ENCODE results near the gene S100A7.
"Not testable (repeated sequence)": the region's sequence is repeated elsewhere in the genome, so short reads cannot be mapped to it uniquely, and the experiment has no call there.

S100A7 gene

GRCh38 chr1:153430561-153430960 is 29.9 kb downstream of the S100A7 start:
- DNase-seq (ENCODE audit: low spot score), result no peak

GRCh38 chr1:153430166-153430553 is 30.3 kb downstream of the S100A7 start:
- DNase-seq (ENCODE audit: low spot score), result no peak

DNA sequence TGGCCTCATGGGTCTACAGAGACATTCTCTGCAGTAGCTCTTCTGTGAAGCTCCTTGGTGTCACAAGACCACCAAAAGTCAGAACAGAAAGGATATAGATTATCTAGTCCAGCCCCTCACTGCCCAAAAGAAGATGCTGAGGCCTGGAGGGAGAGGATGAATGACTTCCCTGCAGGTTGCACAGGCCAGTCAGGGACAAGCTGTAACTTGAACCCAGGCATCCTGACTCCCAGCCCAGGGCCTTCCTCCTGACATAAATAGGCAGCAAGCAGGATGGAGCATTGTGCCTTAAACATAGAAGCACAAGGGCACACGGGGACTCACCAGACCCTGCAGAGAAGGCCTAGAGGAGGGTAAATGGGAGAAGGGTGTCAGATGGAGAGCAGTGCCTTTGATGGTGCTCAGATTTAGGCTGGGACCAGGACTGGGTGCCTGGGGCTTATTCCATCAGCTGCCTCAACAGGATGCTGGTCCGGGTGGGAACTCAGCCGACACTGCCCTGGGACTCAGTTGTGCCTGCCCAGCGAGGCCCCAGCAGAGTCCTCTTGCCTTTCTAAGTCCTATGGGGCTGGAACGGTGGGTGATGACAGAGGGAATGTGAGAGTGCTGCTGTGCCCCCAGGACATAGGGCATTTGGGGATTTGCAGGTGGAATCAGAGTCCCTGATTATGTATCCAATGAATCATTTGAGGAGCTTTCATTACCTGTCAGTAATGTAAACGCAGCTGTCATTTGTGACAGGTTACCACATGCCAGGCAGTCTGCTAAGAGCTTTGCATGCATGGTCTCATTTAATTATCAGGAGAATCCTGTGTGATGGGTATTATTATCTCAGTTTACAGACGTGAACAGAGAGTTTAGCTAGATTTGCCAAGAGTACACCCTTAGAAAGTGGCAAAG is 30.9 kb downstream of the S100A7 start:
- DNase-seq (ENCODE audit: low spot score), result no peak

- peak; percentile 56 for DNase-seq (ENCODE audit: low spot score)
Measured at GRCh38 chr1:153428791-153429190, 31.7 kb downstream of the S100A7 start.

GRCh38 chr1:153428073-153428638 is 32.3 kb downstream of the S100A7 start:
- DNase-seq (ENCODE audit: low spot score), result no peak

- DNase-seq (ENCODE audit: low spot score), result no peak
Measured at GRCh38 chr1:153426809-153427208, 33.6 kb downstream of the S100A7 start.

DNA sequence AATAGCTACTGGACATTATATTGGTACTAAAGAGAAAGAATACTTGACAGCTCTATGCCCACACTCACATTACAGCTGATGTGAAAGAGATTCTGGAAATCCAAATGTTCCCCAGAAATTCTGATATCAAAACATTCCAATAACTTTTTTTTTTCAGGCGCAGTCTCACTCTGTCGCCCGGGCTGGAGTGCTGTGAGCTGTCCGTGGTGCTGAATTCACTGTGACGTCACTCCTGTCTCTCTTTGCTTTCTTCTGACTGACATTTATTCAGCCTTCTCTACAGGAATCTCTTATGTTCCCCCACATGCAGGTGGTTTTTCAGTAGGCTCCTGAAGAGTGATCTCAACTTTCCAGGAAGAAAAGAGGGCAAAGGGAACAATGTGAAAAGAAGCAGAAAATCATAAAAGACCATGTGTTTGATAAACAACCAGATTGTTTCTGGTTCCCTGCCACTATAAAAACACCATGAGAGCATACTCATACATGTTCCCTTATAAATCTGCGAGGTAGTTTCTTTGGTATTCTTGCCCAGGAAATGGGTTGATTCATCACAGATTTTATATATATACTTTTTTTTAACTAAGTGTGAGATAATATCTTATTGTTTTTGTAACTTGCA is 37.9 kb downstream of the S100A7 start:
- peak; percentile 81 for DNase-seq (ENCODE audit: low spot score)

DNA sequence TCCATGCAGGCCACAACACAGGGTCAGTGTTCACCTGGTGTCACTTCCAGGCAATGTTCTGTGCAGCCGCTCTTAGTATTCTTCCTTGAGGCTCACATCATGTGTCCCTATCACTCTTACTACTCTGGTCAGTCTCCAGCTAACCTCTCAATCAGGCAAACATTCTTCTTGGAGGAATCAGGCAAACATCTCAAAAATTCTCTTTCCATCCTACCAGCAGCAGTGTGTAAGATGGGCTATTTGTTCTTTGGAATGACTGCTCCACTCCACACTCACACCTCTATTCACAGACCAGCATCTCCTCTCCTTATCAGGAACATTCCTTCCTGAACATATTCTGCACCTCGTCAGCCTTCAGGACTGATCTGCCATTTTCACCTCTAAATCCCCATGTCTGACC is 40.1 kb downstream of the S100A7 start:
- no peak for DNase-seq (ENCODE audit: low spot score)

GRCh38 chr1:153419436-153419793 is 41.0 kb downstream of the S100A7 start:
- DNase-seq (ENCODE audit: low spot score), result not testable (repeated sequence)

- DNase-seq (ENCODE audit: low spot score), result not testable (repeated sequence)
Measured at GRCh38 chr1:153418758-153419435, 41.6 kb downstream of the S100A7 start.

DNA sequence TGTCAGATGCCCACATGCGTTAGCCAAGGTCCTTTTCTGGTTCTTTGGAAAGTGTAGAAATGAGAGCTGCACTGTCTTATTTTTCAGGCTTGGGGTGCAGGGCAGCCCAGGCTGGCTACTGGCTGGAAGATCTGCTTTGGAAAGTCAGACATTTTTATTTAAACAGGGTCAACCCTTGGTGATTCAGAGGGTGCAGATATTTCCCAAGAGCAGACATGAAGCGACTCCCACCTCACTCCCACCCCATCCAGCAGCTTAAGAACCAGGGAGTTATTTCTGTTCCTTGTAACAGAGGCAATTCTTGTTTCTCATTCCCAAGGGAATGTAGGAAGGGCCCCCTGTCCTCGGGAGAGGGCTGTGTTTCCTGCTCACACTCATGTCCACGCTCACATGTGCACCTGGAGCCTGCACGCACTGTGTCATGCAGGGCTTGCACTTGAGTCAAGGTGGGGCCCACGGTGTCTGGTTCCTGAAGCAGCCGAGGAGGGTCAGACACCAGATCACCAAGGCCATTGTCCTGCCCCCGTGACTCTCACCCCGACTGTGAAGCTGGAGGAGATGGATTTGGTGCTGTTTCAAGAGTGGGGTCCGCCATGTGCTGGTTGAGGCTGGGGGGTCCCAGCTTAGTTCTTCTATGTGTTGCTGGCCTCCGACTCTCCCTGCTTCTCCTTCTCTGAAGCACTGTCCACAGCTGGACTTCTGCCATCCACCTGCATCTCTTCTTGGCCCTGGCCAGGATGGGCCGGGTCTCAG is 43.1 kb downstream of the S100A7 start:
- no peak for DNase-seq (ENCODE audit: low spot score)

DNA sequence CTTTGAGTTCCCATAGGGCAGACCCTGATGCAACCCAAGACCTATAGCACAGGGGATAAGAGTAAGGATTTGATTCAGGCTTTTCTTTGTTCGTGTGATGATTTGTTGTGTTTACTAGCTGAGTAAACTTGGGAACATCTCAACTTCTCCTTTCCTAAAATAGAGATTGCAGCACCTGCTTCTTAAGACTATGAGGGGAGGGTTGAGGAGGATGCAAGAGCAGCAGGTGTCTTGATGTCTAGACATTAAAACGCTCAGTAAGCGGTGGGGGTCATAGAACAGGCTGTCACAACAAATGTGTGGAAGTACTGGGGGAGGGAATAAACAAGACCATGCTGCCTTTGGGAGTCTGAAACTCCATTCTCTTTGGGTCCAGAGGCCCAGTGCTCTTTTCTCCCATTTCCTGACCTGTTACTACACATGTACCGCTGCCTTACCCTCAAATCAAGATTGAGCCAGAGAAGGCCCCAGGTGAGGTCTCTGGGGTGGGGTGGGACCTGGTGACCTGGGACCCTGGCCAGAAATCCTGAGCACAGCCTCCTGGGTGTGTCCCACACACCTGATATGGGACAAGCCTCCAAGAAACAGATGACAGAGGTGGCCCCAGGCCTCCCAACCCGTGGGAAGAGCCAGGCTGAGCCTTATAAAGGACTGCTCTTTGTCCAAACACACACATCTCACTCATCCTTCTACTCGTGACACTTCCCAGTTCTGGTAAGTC is 44.4 kb downstream of the S100A7 start, which contains the start of gene S100A7A:
Gene S100A7A (plus strand): TSS at position 671 of the 721 bp plus-strand sequence. CDS start 1,563 bp downstream, outside the sequence.
- no peak for DNase-seq (ENCODE audit: low spot score)

DNA sequence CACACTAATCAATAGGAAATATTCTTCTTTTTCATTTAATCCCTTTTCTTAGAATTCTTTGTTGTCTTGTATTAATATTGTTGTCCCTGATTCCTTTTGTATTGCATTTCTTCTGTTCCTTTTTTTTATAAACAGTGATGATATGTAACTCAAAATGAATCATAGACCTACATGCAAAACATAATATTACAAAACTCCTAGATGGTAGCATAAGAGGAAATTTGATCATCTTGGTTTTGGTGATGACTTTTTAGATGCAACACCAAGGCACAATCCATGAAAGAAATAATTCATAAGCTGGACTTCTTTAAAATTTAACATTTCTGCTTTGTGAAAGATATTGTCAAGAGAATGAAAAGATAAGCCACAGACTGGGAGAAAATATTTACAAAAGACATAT is 46.5 kb downstream of the S100A7 start:
- DNase-seq (ENCODE audit: low spot score), result not testable (repeated sequence)
